GM08714 (cell line): ENCODE data around the gene KAZN.

ENCODE experiments used
- H3K4me3 ChIP-seq: fragments of 200-500 bp; sonication (Bioruptor generic); 2 replicates; pipeline ENCODE4 v1.5.1; 2014; ENCODE audit warnings: mild to moderate bottlenecking, low read length, inconsistent platforms
- ZNF274 ChIP-seq: IDR thresholded peaks from 2 replicates; pipeline ENCODE4 v1.6.1; 2012; ENCODE audit warnings: mild to moderate bottlenecking, low read depth, low read length

The KAZN gene

DNA sequence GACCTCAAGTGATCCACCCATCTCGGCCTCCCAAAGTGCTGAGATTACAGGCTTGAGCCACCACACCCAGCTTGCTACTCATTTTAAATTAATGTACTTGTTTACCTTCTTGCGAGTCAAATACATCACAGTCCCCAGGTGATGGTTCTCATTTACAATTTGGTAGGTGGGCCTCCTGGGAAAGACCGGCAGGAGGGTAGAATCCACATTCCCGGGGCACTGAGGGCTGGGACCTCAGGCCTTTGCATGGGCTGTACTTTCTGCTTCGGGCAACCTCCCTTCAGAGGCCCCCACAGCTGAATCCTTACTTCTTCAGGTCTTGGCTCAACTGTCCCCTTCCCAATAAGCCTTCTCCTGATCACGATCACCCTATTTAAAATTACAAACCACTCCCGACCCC is 165.5 kb downstream of the KAZN start:
- TF ChIP-seq ZNF274: no peak
- H3K4me3 ChIP-seq: no peak overlapping the region

DNA sequence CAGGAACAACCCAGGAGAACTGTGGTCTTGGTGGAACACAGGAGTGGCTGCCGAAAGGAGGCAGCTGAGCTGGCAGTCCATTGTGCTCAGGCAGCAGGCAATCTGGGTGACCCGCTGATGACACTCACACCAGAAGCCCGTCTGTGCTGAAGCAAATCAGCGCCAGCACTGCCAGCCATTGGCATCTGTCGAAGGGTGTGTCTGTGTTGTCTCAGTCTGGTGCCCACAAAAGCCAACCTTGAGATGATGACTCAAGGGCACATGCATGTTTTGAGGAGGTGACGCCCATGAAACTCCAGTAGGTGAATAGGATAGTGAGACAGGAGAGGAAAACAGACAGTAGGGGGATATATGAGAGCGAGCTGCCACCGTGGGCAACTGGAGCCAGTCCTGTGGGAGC is 167.3 kb downstream of the KAZN start:
- H3K4me3 ChIP-seq: no peak overlapping the region
- no peak for TF ChIP-seq ZNF274

DNA sequence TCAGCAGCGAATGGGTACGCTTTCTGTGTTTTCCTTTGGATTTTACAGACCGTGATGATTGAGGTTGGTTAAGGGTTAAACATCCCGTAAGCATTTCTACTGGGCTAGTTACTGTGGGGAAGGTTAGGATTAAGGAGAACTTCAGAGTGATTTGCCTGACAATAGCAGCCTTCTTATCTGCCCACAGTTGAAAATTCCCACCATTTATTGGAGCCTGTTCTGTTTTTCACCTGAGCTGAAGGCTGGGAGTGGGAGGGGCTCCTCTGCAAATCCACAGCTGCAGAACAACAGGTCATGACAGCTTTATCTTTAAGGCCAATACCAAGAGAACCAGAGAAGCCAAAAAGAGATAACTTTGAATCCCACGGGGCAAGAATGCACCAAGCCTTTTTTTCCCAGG is 168.6 kb downstream of the KAZN start:
- H3K4me3 ChIP-seq: no peak overlapping the region
- TF ChIP-seq ZNF274: no peak

DNA sequence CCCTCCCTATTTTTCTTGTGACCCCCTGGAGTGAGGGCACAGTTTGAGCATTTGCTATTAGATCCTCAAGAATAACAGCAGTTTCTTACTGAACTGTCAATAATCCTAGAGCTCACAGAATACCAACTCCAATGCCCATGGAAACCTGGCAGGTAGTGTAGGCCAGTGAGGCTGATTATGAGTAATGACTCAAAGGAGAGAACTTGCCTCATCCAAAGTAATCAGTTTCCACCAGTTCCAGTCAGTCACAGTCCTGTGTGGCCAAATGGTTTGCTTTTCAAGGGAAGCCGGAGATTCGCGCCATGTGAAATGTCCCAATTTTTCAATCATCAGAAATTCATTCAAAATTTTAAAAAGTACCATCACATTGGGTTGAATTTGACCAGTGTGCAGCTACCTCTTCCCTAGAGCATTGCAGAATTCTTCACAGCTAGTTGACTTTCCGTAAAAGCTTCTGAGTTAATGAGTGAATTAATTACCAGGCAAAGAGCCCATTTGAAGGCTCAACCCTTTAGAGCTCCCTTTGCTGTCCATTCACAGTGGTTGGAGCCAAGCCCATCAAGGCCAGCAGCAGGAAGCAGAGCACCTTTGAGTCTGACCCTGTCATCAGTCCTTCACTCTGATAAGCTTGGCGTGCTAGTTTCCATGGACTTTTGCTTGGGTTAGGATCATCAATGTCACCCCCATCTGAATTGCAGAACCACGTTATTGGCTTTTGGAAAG is 170.3 kb downstream of the KAZN start:
- TF ChIP-seq ZNF274: no peak
- no peak overlapping the region for H3K4me3 ChIP-seq

DNA sequence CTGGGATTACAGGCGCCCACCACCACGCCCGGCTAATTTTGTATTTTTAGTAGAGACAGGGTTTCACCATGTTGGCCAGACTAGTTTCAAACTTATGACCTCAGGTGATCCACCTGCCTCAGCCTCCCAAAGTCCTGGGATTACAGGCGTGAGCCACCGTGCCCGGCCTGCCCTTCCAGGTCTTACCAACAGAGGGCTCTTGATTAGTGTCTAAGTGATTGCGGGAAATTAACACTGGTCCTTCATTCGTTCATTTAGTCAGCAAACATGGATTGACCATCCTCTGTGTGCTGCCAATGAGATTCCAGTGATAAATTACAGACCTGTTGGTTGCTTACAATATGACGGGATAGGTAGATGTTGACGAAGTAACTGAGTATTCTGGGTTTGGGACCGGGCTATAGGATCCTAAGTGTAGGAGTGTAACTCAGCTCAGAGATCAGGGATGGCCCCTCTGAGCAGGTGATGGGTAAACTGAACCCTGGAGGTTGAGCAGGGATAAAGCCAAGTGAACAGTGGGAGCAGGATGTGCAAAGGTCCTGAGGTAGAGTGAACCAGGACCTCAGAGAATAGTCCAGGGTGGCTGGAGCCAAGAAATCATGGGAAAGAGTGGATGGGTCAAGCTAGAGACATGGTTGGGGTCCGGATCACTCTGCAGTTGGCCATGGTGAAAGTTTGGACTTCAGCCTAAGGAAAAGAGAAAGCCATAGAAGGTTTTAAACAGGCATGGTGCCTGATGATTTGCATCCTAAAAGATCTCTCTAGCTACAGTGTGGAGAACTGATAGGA is 171.2 kb downstream of the KAZN start:
- no peak for TF ChIP-seq ZNF274
- no peak overlapping the region for H3K4me3 ChIP-seq

DNA sequence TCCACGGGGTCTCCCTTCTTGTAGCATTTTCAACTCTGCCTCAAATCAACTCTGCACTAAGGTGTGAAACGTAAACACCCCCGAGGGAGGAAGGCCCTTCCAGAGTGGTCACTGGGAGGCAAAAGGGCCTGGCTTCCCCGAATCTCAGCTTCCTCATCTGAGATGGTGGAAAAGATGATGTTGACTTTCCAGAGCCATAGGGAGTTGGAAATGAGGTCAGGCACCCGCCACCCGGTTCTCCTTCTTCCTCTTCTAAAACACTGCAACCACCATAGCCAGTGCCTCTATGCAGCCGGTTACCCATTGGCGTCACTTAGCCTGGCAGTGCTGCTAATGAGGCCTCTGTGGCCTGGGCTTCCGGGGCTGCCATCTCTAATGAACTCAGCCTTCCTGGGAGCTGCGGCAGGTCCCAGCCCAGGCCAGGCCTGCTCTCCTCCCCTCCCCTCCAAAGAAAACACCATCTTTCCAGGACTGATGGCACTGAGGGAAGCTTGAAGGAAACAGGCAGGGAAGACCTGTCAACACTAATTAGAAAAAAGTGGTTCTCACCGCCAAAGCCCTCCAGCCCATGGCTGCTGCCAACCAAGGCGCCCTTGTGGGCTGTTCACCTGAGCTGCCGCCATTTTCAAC is 175.0 kb downstream of the KAZN start:
- no peak overlapping the region for H3K4me3 ChIP-seq
- TF ChIP-seq ZNF274: no peak

DNA sequence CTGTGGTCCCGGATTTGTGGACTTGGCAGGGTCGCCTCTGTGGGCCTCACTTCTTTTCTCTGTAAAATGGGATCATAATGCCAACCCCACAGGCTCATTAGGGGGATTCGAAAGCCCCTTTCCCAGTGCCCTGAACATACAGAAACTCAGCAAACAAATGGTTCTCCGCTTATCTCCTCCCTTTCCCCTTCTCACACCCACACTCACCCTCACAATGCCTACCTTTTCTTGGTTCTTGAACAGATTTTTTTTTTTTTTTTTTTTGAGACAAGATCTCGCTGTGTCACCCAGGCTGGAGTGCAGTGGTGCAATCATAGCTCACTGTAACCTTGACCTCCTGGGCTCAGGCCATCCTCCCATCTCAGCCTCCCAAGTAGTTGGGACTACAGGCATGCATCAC is 175.7 kb downstream of the KAZN start:
- TF ChIP-seq ZNF274: no peak
- no peak overlapping the region for H3K4me3 ChIP-seq

DNA sequence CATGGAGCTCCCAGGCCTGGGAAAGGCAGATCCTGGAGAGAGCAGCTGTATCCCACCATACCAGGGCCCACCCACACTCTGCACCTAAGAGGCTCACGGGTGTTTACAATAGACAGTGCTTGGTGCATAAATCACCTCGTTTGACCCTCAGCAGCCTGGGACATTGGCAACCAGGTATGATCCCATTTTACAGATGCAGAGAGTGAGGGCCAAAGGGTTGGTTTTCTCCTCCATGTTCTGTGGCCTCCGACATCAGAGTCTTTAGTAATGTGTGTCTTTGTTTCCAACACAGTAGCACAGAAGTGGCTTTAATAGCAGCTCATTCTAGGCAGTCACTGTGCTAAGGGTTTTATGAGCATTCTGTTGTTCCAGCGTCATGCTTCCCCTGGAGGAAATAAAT is 176.5 kb downstream of the KAZN start:
- no peak for TF ChIP-seq ZNF274
- H3K4me3 ChIP-seq: no peak overlapping the region

DNA sequence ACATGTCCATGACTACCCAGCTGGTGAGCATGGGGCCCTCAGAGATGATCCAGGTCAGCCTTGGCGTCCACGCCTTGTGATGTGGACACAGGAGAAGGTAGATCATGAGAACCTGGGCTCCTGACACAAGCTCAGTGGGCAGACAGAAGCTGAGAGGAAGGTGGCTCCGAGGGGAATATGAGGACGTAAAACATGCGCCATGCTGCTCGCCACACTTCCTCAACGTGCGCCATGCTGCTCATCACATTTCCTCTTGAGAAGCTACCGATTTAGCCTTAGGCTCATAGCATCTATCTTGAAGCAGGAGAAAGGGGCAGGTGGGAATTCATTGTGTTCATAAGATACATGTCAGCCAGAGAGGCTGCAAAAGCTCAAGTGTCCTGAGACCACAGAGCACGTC is 176.9 kb downstream of the KAZN start:
- TF ChIP-seq ZNF274: no peak
- no peak overlapping the region for H3K4me3 ChIP-seq

DNA sequence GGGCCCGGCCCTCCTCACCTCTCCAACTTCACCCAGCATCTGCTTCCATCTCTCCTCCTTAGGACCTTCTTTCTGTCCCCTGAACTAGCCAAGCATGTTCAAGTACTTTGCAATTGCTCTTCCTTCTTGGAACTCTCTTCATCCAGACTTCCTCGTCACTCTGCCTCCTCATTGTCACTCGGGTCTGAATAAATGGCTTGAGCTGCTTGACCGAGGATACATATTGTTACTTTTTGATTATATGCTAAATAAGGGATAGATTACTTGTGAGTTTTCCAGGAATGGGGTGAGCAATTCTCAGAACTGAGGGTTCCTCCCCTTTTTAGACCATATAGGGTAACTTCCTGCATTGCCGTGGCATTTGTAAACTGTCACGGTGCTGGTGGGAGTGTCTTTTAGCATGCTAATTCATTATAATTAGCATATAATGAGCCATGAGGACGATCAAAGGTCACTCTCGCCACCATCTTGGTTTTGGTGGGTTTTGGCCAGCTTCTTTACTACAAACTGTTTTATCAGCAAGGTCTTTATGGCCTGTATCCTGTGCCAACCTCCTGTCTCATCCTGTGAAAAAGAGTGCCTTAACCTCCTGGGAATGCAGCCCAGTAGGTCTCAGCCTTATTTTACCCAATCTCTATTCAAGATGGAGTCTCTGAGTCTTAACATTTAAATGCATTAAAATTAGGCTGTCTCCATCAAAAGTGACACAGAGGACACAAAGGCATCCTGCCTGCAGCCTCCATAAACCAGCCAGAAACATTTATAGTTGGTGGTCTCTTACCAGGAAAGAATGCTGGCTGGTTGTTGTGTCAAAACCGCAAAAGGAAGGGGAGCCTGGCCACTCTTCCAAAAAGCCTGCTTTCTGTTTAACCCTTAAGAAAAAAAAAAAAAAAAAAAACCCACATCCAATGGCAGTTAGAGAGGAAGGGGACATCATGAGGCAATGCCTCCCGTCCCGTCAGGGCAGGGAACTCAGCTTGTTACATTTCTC is 179.3 kb downstream of the KAZN start:
- no peak for TF ChIP-seq ZNF274
- no peak overlapping the region for H3K4me3 ChIP-seq

DNA sequence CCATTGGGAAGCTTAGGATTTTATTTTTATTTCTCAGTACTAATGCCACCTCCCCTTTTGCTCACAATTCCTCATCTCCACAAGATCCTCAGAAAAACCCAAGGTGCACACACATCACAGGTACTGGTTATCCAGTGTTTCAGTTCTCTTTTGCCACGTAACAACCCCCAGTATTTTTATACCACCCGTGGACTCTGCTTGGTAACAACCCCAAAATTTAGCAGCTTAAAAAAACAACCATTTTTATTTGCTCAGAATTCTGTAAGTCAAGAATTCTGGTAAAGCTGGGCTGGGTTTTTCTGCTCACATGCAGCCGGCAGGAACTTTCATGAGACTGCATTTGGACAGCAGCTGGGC is 180.0 kb downstream of the KAZN start:
- TF ChIP-seq ZNF274: no peak
- H3K4me3 ChIP-seq: no peak overlapping the region

DNA sequence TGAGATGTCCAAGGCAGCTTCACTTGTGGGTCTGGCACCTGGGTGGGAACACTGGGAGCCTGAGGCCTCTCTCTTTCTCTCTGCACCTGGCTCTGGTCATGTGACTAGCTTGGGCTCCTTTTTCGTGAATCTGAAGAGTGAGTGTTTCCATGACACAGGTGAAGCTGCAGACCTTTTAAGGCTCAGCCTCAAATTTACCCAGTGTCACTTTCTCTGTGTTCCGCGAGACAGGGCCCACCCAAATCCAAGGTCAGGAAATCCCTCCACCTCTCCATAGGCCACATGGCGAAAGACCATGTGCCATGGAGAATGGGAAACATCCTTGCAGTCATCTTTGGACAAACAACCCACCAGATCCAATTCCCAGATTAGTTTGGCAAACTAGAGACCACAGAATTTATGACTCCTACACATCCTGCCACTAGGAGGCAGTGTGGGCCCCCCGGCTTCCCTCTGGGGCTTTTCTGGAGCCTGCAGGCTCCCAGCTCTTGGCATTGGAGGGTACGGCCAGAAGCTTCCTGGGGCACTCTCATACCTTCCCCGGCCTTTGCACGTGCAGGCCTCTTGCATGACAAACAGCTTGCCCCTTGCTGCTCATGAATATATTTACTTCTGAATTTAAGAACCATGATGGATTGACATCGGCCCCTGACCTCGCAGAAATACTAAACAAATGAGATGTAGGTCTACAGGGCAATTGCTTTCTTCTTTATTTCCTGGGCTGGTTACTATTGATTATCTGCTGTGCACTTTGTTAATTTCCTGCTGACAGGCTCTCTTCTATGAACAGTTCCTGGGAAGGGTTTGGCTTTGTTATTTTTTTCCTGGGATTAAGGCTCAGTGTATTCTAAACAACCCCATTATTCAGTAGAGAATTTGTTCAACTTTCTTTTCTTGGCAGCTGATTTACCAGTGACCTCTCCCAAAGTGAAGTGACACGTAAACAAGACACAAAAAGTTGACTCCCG is 180.7 kb downstream of the KAZN start:
- no peak for TF ChIP-seq ZNF274

DNA sequence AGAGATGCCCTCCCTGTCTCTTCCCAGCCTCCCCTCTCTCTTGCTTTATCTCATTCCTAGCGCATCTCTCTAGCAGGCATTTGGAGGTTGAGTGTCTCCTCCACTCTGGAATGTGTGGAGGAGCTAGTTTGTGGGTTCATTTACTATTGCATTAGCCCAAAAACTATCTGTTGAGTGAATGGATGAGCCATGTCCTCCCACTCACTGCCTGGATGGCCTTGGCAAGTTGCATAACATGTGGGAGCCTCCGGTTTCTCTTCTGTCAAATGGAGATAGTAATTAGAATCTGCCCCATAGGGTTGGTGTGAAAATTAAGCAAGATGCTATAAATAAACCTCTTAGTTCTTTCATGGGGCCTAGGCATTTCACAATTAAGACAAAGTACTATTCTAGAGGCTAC is 181.8 kb downstream of the KAZN start:
- no peak overlapping the region for H3K4me3 ChIP-seq

More for the DNA sequence above, 180.7 kb downstream of the KAZN start:
- H3K4me3 ChIP-seq: no peak overlapping the region

More for the DNA sequence above, 181.8 kb downstream of the KAZN start:
- TF ChIP-seq ZNF274: no peak
